Fibroblast of lung (primary cell): ENCODE results near the gene SLX9. TPM values are rescaled to one million over a fixed set of nuclear protein-coding genes. Genes with fewer than 3 reads are reported as not detected.

Source experiments
- DNase-seq, 2 donors: peaks; one replicate each; pipeline versions ENCODE4 v3.0.0 to v3.0.0-alpha.2; 2010; ENCODE audit warnings: low read depth in 2 of 2
- H2AFZ ChIP-seq: 2 replicates; pipeline ENCODE4 v1.5.1; 2012; ENCODE audit warnings: low read length, control low read depth, inconsistent platforms
- H3K27ac ChIP-seq: 2 replicates; pipeline ENCODE4 v1.5.1; 2011; ENCODE audit warnings: low read length, control low read depth; ENCODE audit not compliant: insufficient read depth
- H3K27me3 ChIP-seq: 2 replicates; pipeline ENCODE4 v1.5.1; 2011; ENCODE audit warnings: mild to moderate bottlenecking, low read length; ENCODE audit not compliant: control insufficient read depth, insufficient read depth
- H3K36me3 ChIP-seq: 2 replicates; pipeline ENCODE4 v1.5.1; 2011; ENCODE audit warnings: low read length; ENCODE audit not compliant: control insufficient read depth, insufficient read depth
- H3K4me1 ChIP-seq: 2 replicates; pipeline ENCODE4 v1.5.1; 2011; ENCODE audit warnings: low read length; ENCODE audit not compliant: control insufficient read depth, insufficient read depth; ENCODE audit errors: extremely low read depth
- H3K4me2 ChIP-seq: 2 replicates; pipeline ENCODE4 v1.5.1; 2011; ENCODE audit warnings: low read length, control low read depth; ENCODE audit not compliant: insufficient read depth; ENCODE audit errors: extremely low read depth
- H3K4me3 ChIP-seq, 4 experiments: fragments of 200-600 bp in 1 of 4; sonication (generic) in 1 of 4; replicated peaks in 1 of 4; 2 replicates each; pipeline ENCODE4 v1.5.1; 2011 to 2016; ENCODE audit warnings: low read length in 4 of 4, low read depth in 3 of 4, mild to moderate bottlenecking in 3 of 4, control low read depth in 2 of 4, inconsistent platforms in 1 of 4, mixed read lengths in 1 of 4; ENCODE audit not compliant: insufficient read depth in 1 of 4; ENCODE audit errors: control extremely low read depth in 1 of 4
- H3K79me2 ChIP-seq: 2 replicates; pipeline ENCODE4 v1.5.1; 2012; ENCODE audit warnings: mild to moderate bottlenecking, low read length, inconsistent platforms; ENCODE audit not compliant: control insufficient read depth, insufficient read depth
- H3K9ac ChIP-seq: 2 replicates; pipeline ENCODE4 v1.5.1; 2011; ENCODE audit warnings: mild to moderate bottlenecking, low read length, control low read depth; ENCODE audit not compliant: insufficient read depth
- H3K9me3 ChIP-seq: 2 replicates; pipeline ENCODE4 v1.5.1; 2012; ENCODE audit warnings: low read depth, low read length; ENCODE audit not compliant: control insufficient read depth, insufficient read depth
- H4K20me1 ChIP-seq: 2 replicates; pipeline ENCODE4 v1.5.1; 2011; ENCODE audit warnings: low read length; ENCODE audit not compliant: control insufficient read depth, insufficient read depth; ENCODE audit errors: extremely low read depth
- EZH2 ChIP-seq: IDR thresholded peaks from 2 replicates; pipeline ENCODE4 v1.5.1; 2012; ENCODE audit warnings: low read length, control low read depth, mild to moderate bottlenecking; ENCODE audit errors: missing control alignments
- polyA plus RNA-seq, 2 donors: library from polyadenylated mRNA; depleted of rRNA in 1 of 2; stranded (reverse) in 1 of 2; unstranded in 1 of 2; fragments of >200 nt; gene quantifications; 2 replicates each; pipeline ENCODE4 v1.2.1, GENCODE V29; 2011 to 2012; ENCODE audit warnings: missing spikeins in 1 of 2
- total RNA-seq: library from RNA; depleted of rRNA; stranded (reverse); fragments of >200 nt; gene quantifications from 2 replicates; pipeline ENCODE4 v1.2.1, GENCODE V29; 2014
- TF ChIP-seq, protein P1 (sequence below), 2 donors: IDR thresholded peaks in 1 of 2; conservative IDR thresholded peaks in 1 of 2; 1 replicate in 1 of 2; 2 replicates in 1 of 2; pipeline ENCODE4 v1.5.1; 2011 to 2012; ENCODE audit warnings: low read length in 2 of 2, control low read depth in 1 of 2, inconsistent platforms in 1 of 2, low read depth in 1 of 2, mild to moderate bottlenecking in 1 of 2

SLX9 gene
- total and polyA plus RNA-seq, 2 donors (not counting 1 experiment from before 2014, with no cell fraction given): 9.7 to 14.9 TPM

DNA sequence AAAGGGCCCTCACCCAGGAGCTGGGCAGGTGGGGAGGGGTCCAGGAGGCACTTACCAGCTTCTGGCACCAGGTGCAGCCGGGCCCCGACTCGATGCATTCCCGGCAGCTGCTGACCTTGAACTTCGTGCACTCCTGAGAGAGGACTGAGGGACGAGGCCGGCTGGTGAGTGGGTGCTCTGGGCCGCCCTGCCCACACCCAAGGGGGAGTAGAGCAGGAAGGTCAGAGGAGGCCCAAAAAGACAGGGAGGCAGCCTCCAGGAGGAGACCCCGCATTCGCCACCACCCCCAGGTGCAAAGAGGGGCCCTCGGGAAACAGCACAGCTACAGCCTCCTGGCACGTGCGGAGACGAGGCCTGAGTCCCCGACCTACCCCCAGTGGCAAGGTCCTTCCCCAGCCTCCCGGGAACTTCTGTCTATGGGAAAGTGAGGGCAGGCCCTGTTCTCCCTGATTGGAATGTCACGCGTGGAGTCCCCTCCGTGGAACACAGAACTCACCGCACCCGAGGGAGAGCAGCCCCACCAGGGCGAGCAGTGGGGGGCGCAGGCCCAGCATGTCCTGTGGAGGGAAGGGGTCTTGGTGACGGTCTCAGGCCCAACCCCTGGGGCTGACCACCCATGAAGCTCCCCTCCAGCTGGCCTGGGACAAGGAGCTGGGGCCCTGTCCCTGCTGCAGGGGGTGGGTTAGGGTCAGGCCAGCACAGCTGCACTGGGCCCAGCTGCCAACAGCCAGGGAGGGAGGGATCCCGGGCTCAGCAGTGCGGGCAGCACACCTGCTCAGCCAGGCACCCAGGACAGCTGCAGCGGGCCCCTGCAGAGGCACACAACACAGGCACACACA lies 29.4 kb upstream of the SLX9 start:
- TF ChIP-seq, protein P1, sequence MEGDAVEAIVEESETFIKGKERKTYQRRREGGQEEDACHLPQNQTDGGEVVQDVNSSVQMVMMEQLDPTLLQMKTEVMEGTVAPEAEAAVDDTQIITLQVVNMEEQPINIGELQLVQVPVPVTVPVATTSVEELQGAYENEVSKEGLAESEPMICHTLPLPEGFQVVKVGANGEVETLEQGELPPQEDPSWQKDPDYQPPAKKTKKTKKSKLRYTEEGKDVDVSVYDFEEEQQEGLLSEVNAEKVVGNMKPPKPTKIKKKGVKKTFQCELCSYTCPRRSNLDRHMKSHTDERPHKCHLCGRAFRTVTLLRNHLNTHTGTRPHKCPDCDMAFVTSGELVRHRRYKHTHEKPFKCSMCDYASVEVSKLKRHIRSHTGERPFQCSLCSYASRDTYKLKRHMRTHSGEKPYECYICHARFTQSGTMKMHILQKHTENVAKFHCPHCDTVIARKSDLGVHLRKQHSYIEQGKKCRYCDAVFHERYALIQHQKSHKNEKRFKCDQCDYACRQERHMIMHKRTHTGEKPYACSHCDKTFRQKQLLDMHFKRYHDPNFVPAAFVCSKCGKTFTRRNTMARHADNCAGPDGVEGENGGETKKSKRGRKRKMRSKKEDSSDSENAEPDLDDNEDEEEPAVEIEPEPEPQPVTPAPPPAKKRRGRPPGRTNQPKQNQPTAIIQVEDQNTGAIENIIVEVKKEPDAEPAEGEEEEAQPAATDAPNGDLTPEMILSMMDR (conservative IDR thresholded peaks at IDR 0.05 in 1 of 2, IDR thresholded peaks at IDR 0.05 in 1 of 2; ENCODE audit: low read depth in 1 of 2, low read length in 2 of 2): no peak
- no peak for TF ChIP-seq EZH2
- Histone ChIP-seq H3K79me2 (no peaks in the 10 kb centered on the region), H4K20me1 (no peaks in the 10 kb centered on the region), H3K4me1 (no peaks in the 10 kb centered on the region), H3K36me3 (no peaks in the 10 kb centered on the region), H3K27ac (no peak overlapping the region), H3K4me3 (no peak overlapping the region), H3K4me2 (no peak overlapping the region), H3K9me3 (no peaks in the 10 kb centered on the region), H3K27me3 (peaks cover 27% of the 10 kb centered on the region), H3K9ac (no peak overlapping the region), H2AFZ (no peak overlapping the region)
- no peak for DNase-seq

DNA sequence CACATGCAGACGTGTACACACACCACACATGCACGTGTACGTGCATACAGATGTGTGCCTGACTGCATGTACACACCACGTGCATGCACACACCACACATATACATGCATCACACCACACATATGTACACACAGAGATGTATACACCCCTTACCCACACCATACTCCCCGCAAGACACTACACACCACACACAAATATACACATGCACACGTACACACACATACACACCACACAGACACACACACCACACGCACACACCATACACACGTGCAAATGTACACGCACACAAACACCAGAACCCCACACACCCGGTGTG lies 28.8 kb upstream of the SLX9 start:
- Histone ChIP-seq H3K36me3 (no peaks in the 10 kb centered on the region), H3K4me3 (no peak overlapping the region), H2AFZ (no peak overlapping the region), H3K79me2 (no peaks in the 10 kb centered on the region), H3K27me3 (peaks cover 27% of the 10 kb centered on the region), H3K9me3 (no peaks in the 10 kb centered on the region), H3K4me1 (no peaks in the 10 kb centered on the region), H4K20me1 (no peaks in the 10 kb centered on the region), H3K4me2 (no peak overlapping the region), H3K9ac (no peak overlapping the region), H3K27ac (no peak overlapping the region)
- no peak for TF ChIP-seq EZH2
- TF ChIP-seq, protein P1 (conservative IDR thresholded peaks at IDR 0.05 in 1 of 2, IDR thresholded peaks at IDR 0.05 in 1 of 2; ENCODE audit: low read depth in 1 of 2, low read length in 2 of 2): no peak
- no peak for DNase-seq

DNA sequence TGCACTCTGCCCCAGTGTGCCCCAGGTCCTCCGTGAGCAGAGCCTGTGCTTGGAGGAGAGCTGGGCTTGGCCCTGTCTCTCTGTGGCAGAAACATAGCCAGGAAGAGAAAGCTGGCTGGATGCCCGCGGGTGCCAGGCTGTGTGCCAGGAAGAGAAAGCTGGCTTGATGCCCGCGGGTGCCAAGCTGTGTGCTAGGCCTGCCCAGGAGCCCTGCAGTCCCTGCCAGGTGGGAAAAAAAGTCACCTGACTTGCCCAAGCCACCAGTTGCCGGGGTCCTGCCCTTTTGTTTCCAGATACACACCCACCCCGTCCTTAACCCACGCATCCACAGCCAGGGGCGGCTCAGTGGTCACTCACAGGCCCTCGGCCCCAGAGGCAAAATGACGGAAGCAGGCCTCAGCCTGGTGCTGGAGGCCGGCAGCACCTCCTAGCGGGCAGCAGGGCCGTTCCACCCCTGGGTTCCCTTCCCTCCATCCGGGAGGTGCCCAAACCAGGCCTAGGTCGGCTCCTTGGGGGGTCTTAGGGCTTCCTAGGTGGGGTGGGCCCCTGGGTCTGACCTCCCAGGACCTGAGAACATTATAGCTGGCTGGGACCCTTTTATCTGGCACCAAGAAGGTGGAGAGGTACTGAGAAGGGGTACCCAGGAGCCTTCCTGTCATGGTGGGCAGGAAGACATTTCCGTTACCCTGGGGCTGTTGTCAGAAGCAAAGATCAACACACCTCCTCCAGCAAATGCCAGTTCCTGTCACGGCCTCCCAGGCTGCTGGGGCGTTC lies 28.3 kb upstream of the SLX9 start:
- no peaks in the 10 kb centered on the region for H3K79me2 ChIP-seq
- DNase-seq: no peak
- no peaks in the 10 kb centered on the region for H3K4me1 ChIP-seq
- no peak overlapping the region for H3K4me3 ChIP-seq
- no peak overlapping the region for H2AFZ ChIP-seq
- no peak overlapping the region for H3K27ac ChIP-seq
- no peaks in the 10 kb centered on the region for H4K20me1 ChIP-seq
- no peaks in the 10 kb centered on the region for H3K36me3 ChIP-seq
- H3K9ac ChIP-seq: no peak overlapping the region
- no peak overlapping the region for H3K4me2 ChIP-seq
- no peaks in the 10 kb centered on the region for H3K9me3 ChIP-seq
- H3K27me3 ChIP-seq: peaks cover 27% of the 10 kb centered on the region
- no peak for TF ChIP-seq EZH2
- TF ChIP-seq, protein P1 (conservative IDR thresholded peaks at IDR 0.05 in 1 of 2, IDR thresholded peaks at IDR 0.05 in 1 of 2; ENCODE audit: low read depth in 1 of 2, low read length in 2 of 2): no peak
